ENCODE data around the gene RPS19BP1. TPM values are rescaled to one million over a fixed set of nuclear protein-coding genes. Genes with fewer than 3 reads are reported as not detected.

The RPS19BP1 gene
- total RNA-seq, 2 experiments from 2014 or later, result 65.8 to 69.7 TPM

DNA sequence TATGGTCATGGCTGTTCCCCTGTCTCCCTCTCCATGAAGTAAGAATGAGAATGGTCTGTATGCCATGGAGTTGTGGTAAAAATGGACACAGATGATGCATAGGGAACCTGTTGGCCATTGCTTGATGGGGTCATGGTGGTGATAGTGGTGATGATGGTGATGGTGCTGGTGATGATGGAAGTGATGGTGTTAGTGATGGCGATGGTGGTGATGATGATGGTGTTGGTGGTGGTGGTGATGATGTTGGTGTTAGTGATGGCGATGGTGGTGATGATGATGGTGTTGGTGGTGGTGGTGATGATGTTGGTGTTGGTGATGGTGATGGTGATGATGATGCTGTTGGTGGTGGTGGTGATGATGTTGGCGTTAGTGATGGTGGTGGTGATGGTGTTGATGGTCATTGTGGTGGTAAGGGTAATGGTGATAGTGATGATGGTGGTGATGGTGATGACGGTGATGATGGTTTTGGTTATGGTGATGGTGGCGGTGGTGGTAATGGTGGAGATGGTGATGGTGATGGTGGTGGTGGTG, 32.9 kb upstream of the RPS19BP1 start:
- ChIA-PET POLR2A (no interaction called here), CTCF (no interaction called here)
- Histone ChIP-seq H3K27me3 (ENCODE audit: control insufficient read depth in 1 of 2, insufficient read depth in 2 of 2, low read length in 2 of 2) (no peaks in the 10 kb centered on the region), H3K27ac (ENCODE audit: low read depth in 1 of 2, low read length in 2 of 2) (no peak overlapping the region), H3K4me1 (ENCODE audit: insufficient read depth, low read length) (peaks cover 17% of the 10 kb centered on the region), H3K36me3 (ENCODE audit: insufficient read depth, low read length) (no peaks in the 10 kb centered on the region), H3K9me3 (ENCODE audit: control insufficient read depth in 1 of 2, insufficient read depth in 1 of 2, low read length in 2 of 2) (no peaks in the 10 kb centered on the region), H3K4me3 (ENCODE audit: low read length) (no peak overlapping the region)
- no peak for DNase-seq
- TF ChIP-seq, protein P1, sequence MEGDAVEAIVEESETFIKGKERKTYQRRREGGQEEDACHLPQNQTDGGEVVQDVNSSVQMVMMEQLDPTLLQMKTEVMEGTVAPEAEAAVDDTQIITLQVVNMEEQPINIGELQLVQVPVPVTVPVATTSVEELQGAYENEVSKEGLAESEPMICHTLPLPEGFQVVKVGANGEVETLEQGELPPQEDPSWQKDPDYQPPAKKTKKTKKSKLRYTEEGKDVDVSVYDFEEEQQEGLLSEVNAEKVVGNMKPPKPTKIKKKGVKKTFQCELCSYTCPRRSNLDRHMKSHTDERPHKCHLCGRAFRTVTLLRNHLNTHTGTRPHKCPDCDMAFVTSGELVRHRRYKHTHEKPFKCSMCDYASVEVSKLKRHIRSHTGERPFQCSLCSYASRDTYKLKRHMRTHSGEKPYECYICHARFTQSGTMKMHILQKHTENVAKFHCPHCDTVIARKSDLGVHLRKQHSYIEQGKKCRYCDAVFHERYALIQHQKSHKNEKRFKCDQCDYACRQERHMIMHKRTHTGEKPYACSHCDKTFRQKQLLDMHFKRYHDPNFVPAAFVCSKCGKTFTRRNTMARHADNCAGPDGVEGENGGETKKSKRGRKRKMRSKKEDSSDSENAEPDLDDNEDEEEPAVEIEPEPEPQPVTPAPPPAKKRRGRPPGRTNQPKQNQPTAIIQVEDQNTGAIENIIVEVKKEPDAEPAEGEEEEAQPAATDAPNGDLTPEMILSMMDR (IDR thresholded peaks at IDR 0.05), result no peak
- intact Hi-C loops (cut with DNase I, micrococcal nuclease), result no loop called here
- Mint-ChIP-seq H3K27ac (no peak overlapping the region), H3K4me1 (ENCODE audit: low read depth) (peaks cover 16% of the 10 kb centered on the region), H3K36me3 (ENCODE audit: low read depth) (no peaks in the 10 kb centered on the region), H3K27me3 (no peaks in the 10 kb centered on the region), H3K9me3 (no peaks in the 10 kb centered on the region), H3K4me3 (no peak overlapping the region)
- no peak for ATAC-seq (ENCODE audit: poor library complexity)

DNA sequence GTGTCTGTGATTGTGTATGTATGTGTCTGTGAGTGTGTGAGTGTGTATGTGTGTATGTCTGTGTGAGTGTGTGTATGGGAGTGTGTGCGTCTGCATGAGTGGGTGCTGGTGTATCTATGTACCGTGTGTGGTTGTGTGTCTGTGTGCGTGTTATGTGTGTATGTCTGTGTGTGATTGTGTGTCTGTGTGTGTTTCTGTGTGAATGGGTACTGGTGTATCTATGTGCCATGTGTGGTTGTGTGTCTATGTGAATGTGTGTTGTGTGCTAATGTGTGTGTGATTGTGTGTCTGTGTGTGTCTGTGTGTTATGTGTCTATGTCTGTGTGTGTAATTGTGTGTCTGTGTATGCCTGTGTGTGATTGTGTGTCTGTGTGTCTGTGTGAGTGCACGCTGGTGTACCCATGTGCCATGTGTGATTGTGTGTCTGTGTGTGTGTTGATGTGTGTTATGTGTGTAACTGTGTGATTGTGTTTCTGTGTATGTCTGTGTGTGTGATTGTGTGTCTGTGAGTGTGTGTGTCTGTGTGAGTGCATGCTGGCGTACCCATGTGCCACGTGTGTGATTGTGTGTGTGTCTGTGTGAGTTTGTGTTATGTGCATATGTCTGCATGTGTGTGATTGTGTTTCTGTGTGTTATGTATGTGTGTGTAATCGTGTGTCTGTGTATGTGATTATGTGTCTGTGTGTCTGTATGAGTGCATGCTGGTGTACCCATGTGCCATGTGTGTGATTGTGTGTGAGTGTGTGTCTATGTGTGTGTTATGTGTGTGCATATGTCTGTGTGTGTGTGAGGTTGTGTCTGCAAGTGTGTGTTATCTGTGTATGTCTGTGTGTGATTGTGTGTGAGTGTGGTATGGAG, 31.3 kb upstream of the RPS19BP1 start:
- H3K9me3 Mint-ChIP-seq, result no peaks in the 10 kb centered on the region
- no peaks in the 10 kb centered on the region for H3K36me3 ChIP-seq (ENCODE audit: insufficient read depth, low read length)
- TF ChIP-seq, protein P1 (IDR thresholded peaks at IDR 0.05), result no peak
- no peaks in the 10 kb centered on the region for H3K36me3 Mint-ChIP-seq (ENCODE audit: low read depth)
- ChIA-PET CTCF (no interaction called here), POLR2A (no interaction called here)
- intact Hi-C loops (cut with DNase I, micrococcal nuclease), result no loop called here
- H3K4me1 ChIP-seq (ENCODE audit: insufficient read depth, low read length), result peaks cover 17% of the 10 kb centered on the region
- no peak overlapping the region for H3K4me3 Mint-ChIP-seq
- ATAC-seq (ENCODE audit: poor library complexity), result no peak
- DNase-seq, result no peak
- no peaks in the 10 kb centered on the region for H3K27me3 Mint-ChIP-seq
- no peak overlapping the region for H3K27ac Mint-ChIP-seq
- peaks cover 5 to 10% of the 10 kb centered on the region in 2 experiments for H3K27me3 ChIP-seq (ENCODE audit: control insufficient read depth in 1 of 2, insufficient read depth in 2 of 2, low read length in 2 of 2)
- H3K4me3 ChIP-seq (ENCODE audit: low read length), result no peak overlapping the region
- H3K27ac ChIP-seq (ENCODE audit: low read depth in 1 of 2, low read length in 2 of 2), result no peak overlapping the region
- H3K9me3 ChIP-seq (ENCODE audit: control insufficient read depth in 1 of 2, insufficient read depth in 1 of 2, low read length in 2 of 2), result no peaks in the 10 kb centered on the region
- H3K4me1 Mint-ChIP-seq (ENCODE audit: low read depth), result peaks cover 16% of the 10 kb centered on the region

DNA sequence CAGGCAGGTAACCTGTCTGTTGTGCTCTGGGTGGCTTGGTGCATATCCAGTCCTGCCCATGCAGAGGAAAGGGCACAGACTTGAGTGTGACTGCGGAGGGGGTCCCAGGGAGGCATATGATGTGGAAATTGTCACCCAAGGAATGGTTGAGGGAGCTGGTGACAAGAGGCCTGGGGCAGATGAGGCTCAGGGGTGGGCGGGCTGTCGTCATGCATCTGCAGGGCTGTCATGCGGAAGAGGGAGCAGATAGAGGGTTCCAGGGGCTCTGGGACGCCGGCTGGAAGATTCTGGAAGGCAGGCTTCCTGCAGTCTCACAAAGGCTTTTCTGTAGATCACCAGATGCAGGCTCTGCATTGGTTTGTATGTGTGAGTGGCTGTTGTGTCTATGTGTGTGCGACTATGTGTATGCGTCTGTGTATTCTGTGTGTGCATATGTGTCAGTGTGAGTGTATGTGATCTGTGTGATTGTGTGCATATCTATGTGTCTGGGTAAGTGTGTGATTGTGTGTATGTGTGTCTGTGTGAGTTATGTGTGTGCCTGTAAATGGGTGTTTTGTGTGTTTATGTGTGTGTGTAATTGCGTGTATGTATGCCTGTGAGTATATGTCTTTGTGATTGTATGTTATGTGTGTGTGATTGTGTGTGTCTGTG, 30.4 kb upstream of the RPS19BP1 start:
- H3K27me3 Mint-ChIP-seq, result no peaks in the 10 kb centered on the region
- no peak overlapping the region for H3K27ac Mint-ChIP-seq
- H3K36me3 Mint-ChIP-seq (ENCODE audit: low read depth), result no peaks in the 10 kb centered on the region
- TF ChIP-seq, protein P1 (IDR thresholded peaks at IDR 0.05), result no peak
- POLR2A ChIA-PET, result no interaction called here
- DNase-seq (no peak), ATAC-seq (ENCODE audit: poor library complexity) (no peak)
- Histone ChIP-seq H3K27ac (ENCODE audit: low read depth in 1 of 2, low read length in 2 of 2) (no peak overlapping the region), H3K9me3 (ENCODE audit: control insufficient read depth in 1 of 2, insufficient read depth in 1 of 2, low read length in 2 of 2) (no peaks in the 10 kb centered on the region), H3K36me3 (ENCODE audit: insufficient read depth, low read length) (no peaks in the 10 kb centered on the region), H3K4me1 (ENCODE audit: insufficient read depth, low read length) (peaks cover 19% of the 10 kb centered on the region), H3K4me3 (ENCODE audit: low read length) (no peak overlapping the region), H3K27me3 (ENCODE audit: control insufficient read depth in 1 of 2, insufficient read depth in 2 of 2, low read length in 2 of 2) (peaks cover 13 to 18% of the 10 kb centered on the region in 2 experiments)
- peaks cover 13% of the 10 kb centered on the region for H3K4me1 Mint-ChIP-seq (ENCODE audit: low read depth)
- CTCF ChIA-PET, result no interaction called here
- no peak overlapping the region for H3K4me3 Mint-ChIP-seq
- intact Hi-C loops (cut with DNase I, micrococcal nuclease), result no loop called here
- no peaks in the 10 kb centered on the region for H3K9me3 Mint-ChIP-seq

All from CD4-positive, alpha-beta T cell (primary cell).